ENCODE measurements around the gene CENPL.
"Not testable (repeated sequence)": the region's sequence is repeated elsewhere in the genome, so short reads cannot be mapped to it uniquely, and the experiment has no call there.

- not testable (repeated sequence) for TF ChIP-seq HDAC6 (IDR thresholded peaks at IDR 0.05; ENCODE audit: low read depth, low read length); CTCF (IDR thresholded peaks at IDR 0.05; ENCODE audit: control extremely low read depth in 1 of 3, insufficient read depth in 1 of 3, low read depth in 1 of 3, low read length in 3 of 3); CHD7 (IDR thresholded peaks at IDR 0.05; ENCODE audit: insufficient replicate concordance, low read length); EZH2 (IDR thresholded peaks at IDR 0.05; ENCODE audit: low read depth, low read length, severe bottlenecking); BRCA1 (IDR thresholded peaks at IDR 0.05; ENCODE audit: low read depth, low read length); POLR2A (IDR thresholded peaks at IDR 0.05; ENCODE audit: control extremely low read depth in 1 of 2, low read depth in 2 of 2, low read length in 2 of 2); FOSL1 (IDR thresholded peaks at IDR 0.05; ENCODE audit: insufficient read depth, low read depth, low read length); YY1 (IDR thresholded peaks at IDR 0.05; ENCODE audit: low read depth, low read length); RAD21 (IDR thresholded peaks at IDR 0.05 in 1 of 2, conservative IDR thresholded peaks at IDR 0.05 in 1 of 2; ENCODE audit: low read depth in 2 of 2, low read length in 2 of 2); EP300 (IDR thresholded peaks at IDR 0.05; ENCODE audit: borderline replicate concordance in 1 of 2, low read depth in 2 of 2, low read length in 2 of 2); TEAD4 (IDR thresholded peaks at IDR 0.05; ENCODE audit: low read depth, low read length)
- TF ChIP-seq, protein P1, sequence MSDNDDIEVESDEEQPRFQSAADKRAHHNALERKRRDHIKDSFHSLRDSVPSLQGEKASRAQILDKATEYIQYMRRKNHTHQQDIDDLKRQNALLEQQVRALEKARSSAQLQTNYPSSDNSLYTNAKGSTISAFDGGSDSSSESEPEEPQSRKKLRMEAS (IDR thresholded peaks at IDR 0.05): not testable (repeated sequence)
- TF ChIP-seq, protein P2, sequence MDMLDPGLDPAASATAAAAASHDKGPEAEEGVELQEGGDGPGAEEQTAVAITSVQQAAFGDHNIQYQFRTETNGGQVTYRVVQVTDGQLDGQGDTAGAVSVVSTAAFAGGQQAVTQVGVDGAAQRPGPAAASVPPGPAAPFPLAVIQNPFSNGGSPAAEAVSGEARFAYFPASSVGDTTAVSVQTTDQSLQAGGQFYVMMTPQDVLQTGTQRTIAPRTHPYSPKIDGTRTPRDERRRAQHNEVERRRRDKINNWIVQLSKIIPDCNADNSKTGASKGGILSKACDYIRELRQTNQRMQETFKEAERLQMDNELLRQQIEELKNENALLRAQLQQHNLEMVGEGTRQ (IDR thresholded peaks at IDR 0.05; ENCODE audit: low read length): not testable (repeated sequence)
Measured at GRCh38 chr1:173813654-173814053, 11.0 kb downstream of the CENPL start.
